ENCODE data around the gene TP53I13.

Gene TP53I13

DNA sequence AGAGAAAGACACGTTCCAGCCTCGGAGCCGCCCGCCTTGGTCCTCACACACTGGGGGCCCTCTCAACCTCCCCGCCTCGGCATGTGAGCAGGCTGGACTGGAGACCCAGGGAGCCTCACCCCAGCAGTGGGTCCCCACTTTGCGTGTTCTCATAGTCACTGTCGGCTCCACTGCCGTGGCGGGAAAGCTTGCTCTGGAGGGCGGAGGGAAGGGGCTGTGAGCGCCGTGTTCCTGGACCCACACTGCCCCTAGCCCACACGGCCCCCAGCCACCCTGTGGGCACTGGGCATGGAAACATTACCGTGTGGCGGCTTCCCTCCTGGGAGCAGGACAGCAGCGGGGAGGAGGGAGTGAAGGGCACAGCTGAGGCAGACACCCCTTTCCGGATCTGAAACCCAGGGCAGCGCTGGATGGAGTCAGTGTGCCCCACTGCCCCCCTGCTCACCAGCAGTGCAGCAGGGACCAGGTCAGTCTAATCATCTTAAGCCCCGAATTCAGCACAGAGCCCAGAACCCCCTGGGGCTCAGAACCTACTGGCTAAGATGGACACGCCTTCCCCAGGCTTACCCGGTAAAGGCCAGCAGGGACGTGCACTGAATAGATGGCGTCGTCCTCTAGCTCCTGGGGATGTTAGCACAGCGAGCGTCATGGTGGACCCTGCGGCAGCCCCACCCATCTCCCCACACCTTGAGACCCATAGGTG, 7.2 kb downstream of the TP53I13 start:
- Histone ChIP-seq H3K36me3 (ENCODE audit: control insufficient read depth, insufficient read depth, low read length) (peaks cover 55% of the 10 kb centered on the region), H3K4me3 (ENCODE audit: low read depth, low read length) (no peak overlapping the region), H3K9me3 (ENCODE audit: control insufficient read depth, insufficient read depth, low read depth, low read length) (no peaks in the 10 kb centered on the region), H3K27ac (ENCODE audit: low read depth, low read length) (no peak overlapping the region), H3K4me1 (ENCODE audit: control insufficient read depth, insufficient read depth, low read length) (peaks cover 8% of the 10 kb centered on the region; the same call in 1 of the 2 replicates), H3K27me3 (ENCODE audit: control insufficient read depth, insufficient read depth, low read length) (peaks cover 11% of the 10 kb centered on the region; the same call in 1 of the 2 replicates), H3K9ac (ENCODE audit: low read length) (no peak overlapping the region)

DNA sequence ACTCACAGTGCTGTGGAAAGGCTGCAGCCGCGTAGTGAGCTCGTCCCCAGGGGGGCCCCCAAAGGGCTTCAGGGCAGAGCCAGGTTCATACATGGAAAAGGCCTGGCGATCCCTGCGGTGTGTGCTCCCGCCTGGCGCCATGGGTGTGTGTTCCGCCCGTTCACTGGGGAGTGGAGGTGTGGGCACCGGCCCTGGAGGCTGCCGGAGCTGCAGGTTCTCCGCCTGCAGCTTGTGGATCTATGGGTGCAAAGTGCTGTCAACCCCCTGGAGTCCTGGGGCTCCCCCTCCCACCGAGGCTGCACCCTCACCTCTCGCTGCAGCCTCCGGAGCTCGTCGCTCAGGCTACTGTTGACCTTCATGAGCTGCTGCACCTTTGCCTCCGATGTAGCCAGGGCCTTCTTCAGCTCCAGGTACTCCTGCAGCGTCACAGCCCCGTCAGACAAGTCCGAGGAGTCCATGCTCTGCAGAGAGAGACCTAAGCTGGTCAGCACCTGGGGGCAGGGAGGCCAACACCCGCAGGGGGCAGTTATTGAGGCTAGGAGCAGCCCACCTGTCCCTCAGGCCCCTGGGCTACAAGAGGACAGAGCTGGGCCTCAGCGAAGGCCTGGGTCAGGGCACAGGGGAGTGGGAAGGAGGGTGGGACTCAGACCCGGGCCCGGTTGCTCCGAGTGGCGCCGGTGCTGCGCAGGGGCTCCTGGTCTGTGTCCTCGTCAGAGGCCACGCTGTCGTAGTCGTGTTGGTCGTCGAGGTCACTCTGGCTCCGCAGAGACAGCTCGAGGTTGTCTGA, 7.9 kb downstream of the TP53I13 start:
- Histone ChIP-seq H3K27ac (ENCODE audit: low read depth, low read length) (no peak overlapping the region), H3K9ac (ENCODE audit: low read length) (no peak overlapping the region), H3K4me3 (ENCODE audit: low read depth, low read length) (no peak overlapping the region), H3K4me1 (ENCODE audit: control insufficient read depth, insufficient read depth, low read length) (peaks cover 8% of the 10 kb centered on the region; the same call in 1 of the 2 replicates), H3K27me3 (ENCODE audit: control insufficient read depth, insufficient read depth, low read length) (peaks cover 8% of the 10 kb centered on the region; the same call in 1 of the 2 replicates), H3K9me3 (ENCODE audit: control insufficient read depth, insufficient read depth, low read depth, low read length) (no peaks in the 10 kb centered on the region), H3K36me3 (ENCODE audit: control insufficient read depth, insufficient read depth, low read length) (peaks cover 55% of the 10 kb centered on the region)

DNA sequence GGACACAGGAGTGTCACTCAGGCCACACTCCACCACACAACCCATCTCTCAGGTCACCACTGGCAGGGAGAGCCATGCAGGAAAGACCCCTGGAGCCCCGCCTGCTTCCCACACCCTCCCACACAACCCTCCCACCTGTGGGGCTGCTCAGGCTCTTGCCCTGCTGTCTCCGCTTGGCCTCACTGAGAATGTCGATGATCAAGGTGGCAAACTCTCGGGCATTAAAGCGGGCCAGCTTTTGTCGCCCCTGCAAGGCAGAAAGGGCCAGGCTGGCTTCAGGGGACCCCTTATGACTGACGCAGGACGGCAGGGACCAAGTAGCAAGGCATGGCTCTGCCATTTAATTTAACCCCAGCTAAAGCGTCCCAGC, 8.5 kb downstream of the TP53I13 start:
- peaks cover 8% of the 10 kb centered on the region; the same call in 1 of the 2 replicates for H3K4me1 ChIP-seq (ENCODE audit: control insufficient read depth, insufficient read depth, low read length)
- H3K9ac ChIP-seq (ENCODE audit: low read length): no peak overlapping the region
- H3K27ac ChIP-seq (ENCODE audit: low read depth, low read length): no peak overlapping the region
- H3K4me3 ChIP-seq (ENCODE audit: low read depth, low read length): no peak overlapping the region
- no peaks in the 10 kb centered on the region for H3K9me3 ChIP-seq (ENCODE audit: control insufficient read depth, insufficient read depth, low read depth, low read length)
- H3K36me3 ChIP-seq (ENCODE audit: control insufficient read depth, insufficient read depth, low read length): peaks cover 57% of the 10 kb centered on the region
- H3K27me3 ChIP-seq (ENCODE audit: control insufficient read depth, insufficient read depth, low read length): peaks cover 5% of the 10 kb centered on the region; the same call in 1 of the 2 replicates

DNA sequence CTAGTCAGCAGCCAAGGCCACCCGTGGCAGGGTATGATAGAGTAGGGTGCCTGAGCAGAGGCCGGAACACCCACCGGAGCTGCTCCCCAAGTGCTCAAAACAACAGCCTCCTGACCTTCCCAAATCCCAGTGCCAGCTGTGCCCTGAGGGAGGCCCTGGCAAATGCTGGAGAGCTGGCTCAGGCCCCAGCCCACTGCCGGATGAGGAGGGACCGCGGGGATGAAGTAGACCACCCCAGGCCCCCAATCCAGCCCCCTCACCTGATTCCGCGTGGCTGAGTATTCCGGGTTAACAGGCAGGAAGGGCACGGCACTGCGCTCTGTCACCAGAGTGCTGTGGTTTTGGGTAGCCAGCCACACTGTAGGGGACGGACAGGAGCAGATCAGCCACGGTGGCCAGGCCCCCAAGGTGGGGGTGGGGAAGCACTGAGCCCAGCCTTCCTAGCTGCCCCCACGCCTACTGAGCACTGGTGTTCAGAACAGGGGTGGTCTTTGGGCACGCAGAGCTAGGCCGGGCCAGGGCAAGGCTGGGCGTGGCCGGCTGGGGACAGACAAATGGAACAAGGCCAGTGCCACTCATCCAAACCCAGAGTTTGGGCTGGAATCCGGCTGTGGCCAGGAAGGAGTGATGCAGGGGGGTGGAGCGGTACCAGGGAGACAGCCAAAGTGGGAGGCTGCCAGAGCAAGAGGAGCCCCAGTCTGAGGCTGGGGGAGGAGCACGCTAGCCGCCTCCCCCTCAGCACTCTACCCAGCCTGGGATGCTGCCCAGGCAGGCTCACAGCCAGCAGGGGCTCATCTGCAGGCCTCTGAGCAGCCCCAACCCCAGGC, 9.1 kb downstream of the TP53I13 start:
- Histone ChIP-seq H3K9me3 (ENCODE audit: control insufficient read depth, insufficient read depth, low read depth, low read length) (no peaks in the 10 kb centered on the region), H3K4me1 (ENCODE audit: control insufficient read depth, insufficient read depth, low read length) (peaks cover 4% of the 10 kb centered on the region; the same call in 1 of the 2 replicates), H3K36me3 (ENCODE audit: control insufficient read depth, insufficient read depth, low read length) (peaks cover 63% of the 10 kb centered on the region), H3K27ac (ENCODE audit: low read depth, low read length) (no peak overlapping the region), H3K27me3 (ENCODE audit: control insufficient read depth, insufficient read depth, low read length) (no peaks in the 10 kb centered on the region), H3K4me3 (ENCODE audit: low read depth, low read length) (no peak overlapping the region), H3K9ac (ENCODE audit: low read length) (no peak overlapping the region)

DNA sequence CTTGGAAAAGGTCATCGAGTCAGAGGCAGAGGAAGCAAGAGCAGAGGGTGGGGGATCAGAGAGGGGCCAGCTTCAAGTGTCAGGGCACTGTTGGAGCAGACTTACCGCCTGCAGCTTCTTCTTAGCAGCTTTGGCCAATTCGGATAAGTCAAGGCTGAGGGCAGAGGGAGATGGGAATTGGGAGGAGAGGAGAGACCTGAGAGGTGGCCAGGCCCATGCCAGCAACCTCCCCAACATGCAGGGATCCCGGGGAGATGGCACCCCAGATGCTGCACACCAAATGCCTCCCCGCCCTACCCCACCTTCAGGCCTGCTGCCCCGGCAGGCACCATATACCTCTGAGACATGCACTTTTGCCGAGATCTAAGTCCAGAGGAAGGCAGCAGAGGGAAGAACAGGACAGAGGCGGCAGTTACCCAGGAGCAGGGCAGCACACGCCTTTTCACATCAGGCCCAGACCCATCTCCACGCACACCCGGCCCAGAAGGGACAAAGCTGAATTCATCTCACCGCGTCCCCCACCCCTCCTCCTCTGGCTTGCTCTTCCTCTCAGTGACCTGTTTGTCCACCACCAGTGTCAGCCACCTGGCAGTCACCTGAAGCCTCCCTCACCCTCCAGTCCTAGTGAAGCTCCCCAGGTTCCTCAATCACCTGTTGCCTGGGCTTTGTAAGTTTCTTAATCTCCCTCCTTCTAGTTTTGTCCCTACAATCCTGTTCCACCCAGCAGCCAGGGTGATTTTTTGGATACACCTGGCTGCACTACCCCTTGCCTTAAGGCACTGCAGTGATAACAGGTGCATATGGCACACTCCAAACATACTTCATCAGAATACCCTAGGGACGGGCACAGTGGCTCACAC, 10.4 kb downstream of the TP53I13 start:
- peaks cover under 1% of the 10 kb centered on the region; the same call in 1 of the 2 replicates for H3K4me1 ChIP-seq (ENCODE audit: control insufficient read depth, insufficient read depth, low read length)
- no peak overlapping the region for H3K27ac ChIP-seq (ENCODE audit: low read depth, low read length)
- 0 out of 2 replicates have a peak, but pooled peaks cover 5% of the 10 kb centered on the region for H3K9me3 ChIP-seq (ENCODE audit: control insufficient read depth, insufficient read depth, low read depth, low read length)
- no peaks in the 10 kb centered on the region for H3K27me3 ChIP-seq (ENCODE audit: control insufficient read depth, insufficient read depth, low read length)
- peaks cover 70% of the 10 kb centered on the region for H3K36me3 ChIP-seq (ENCODE audit: control insufficient read depth, insufficient read depth, low read length)
- no peak overlapping the region for H3K9ac ChIP-seq (ENCODE audit: low read length)
- H3K4me3 ChIP-seq (ENCODE audit: low read depth, low read length): no peak overlapping the region

DNA sequence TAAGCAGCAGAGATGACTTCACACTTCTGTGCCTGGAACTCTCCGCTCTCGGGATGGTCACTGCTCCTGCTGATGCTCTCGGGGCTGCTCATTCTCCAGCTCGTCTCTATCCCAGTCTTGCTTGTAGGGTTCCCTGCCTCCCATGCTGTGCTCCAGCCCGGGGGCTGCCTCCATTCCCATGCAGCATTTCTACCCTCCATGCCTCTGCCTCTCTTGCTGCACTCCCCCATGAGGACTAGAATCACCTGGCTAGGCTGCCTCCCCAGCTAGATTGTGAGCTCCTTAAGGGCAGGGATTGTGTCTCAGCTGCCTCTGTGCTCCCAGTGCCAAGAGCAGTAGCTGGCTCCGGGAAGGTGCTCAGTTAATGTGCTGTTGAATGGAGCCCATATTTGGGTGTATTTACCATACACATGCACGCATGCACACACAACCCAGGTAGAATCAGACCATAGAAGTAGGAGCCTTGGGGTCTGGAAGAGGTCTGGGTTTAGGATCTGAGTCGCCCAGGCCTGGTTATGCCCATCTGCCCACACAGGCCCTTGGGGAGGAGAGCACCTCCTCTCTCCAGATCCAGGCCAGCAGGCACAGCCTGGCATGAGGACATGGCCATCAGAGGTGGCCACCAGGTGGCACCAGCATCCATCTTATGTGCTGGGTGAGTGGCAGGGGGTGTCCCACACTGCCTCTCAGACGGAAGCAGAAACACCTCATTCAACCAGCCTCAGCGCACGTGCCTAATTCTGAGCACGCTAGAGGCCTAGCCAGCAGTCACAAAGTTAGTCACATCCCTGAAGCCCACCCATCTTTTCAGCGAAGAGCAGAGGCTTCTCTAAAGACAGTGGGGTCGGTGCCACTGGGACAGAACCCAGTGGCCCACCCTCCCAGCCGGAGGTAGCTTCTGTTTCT, 11.6 kb downstream of the TP53I13 start:
- no peaks in the 10 kb centered on the region for H3K27me3 ChIP-seq (ENCODE audit: control insufficient read depth, insufficient read depth, low read length)
- H3K4me1 ChIP-seq (ENCODE audit: control insufficient read depth, insufficient read depth, low read length): peaks cover 12% of the 10 kb centered on the region
- H3K36me3 ChIP-seq (ENCODE audit: control insufficient read depth, insufficient read depth, low read length): peaks cover 58% of the 10 kb centered on the region
- no peak overlapping the region for H3K4me3 ChIP-seq (ENCODE audit: low read depth, low read length)
- 0 out of 2 replicates have a peak, but pooled peaks cover 5% of the 10 kb centered on the region for H3K9me3 ChIP-seq (ENCODE audit: control insufficient read depth, insufficient read depth, low read depth, low read length)
- H3K27ac ChIP-seq (ENCODE audit: low read depth, low read length): no peak overlapping the region
- no peak overlapping the region for H3K9ac ChIP-seq (ENCODE audit: low read length)

DNA sequence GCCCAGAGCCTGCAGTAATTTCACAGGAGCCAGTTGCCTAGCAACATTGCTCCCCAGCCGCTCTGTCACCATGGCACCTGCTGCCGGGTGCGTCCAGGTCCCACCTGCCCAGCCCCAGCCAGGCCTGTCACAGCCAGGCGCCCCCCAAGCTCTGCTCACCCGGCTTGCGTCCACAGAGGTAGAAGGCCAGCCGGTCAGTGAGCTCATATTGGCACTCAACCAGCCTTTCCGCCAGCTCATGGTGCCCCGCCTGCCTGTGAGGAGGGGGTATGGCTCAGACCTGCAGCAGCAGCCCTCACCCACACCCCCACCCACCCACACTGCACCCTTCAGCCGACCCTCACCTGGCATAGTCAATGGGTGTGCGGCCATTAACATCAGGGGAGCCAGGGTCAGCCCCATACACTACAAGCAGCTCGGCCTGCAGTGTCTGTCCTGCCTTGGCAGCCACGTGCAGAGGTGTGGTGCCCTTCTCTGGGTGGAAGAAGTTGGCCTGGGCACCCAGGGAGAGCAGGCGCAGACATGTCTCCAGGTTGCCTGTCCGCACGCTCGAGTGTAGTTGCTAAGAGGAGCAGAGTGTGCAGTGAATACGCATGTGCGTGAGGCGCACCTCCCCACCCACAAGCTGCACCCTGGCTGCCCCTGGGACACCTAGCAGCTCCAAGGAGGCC, 13.2 kb downstream of the TP53I13 start:
- H3K4me3 ChIP-seq (ENCODE audit: low read depth, low read length): no peak overlapping the region
- H3K27ac ChIP-seq (ENCODE audit: low read depth, low read length): no peak overlapping the region
- H3K36me3 ChIP-seq (ENCODE audit: control insufficient read depth, insufficient read depth, low read length): peaks cover 42% of the 10 kb centered on the region
- H3K9me3 ChIP-seq (ENCODE audit: control insufficient read depth, insufficient read depth, low read depth, low read length): 0 out of 2 replicates have a peak, but pooled peaks cover 5% of the 10 kb centered on the region
- no peak overlapping the region for H3K9ac ChIP-seq (ENCODE audit: low read length)
- peaks cover 21% of the 10 kb centered on the region for H3K4me1 ChIP-seq (ENCODE audit: control insufficient read depth, insufficient read depth, low read length)
- no peaks in the 10 kb centered on the region for H3K27me3 ChIP-seq (ENCODE audit: control insufficient read depth, insufficient read depth, low read length)

DNA sequence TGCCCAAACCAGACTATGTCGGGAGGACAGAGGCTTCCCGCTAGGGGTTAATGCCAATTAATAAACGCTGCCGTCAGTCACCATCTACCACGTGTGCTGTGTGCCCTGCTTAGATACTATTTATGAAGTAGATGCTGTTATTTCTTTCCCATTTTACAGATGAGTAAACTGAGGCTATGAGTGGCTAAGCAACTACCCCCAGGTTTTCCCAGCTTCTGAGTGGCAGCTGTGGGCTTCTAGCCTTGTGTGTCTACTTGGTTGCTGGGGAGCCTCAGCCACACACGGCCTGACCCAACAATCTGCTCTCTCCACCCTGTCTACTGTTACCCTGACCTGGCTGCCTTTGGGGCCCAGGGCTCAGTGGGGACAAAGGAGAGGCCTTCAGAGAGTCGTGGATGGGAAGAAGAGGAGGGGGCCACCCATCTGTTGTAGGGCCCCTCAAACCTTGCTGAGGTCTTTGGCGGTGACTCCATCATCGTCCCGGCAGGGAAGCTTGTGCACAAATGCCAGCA, 13.8 kb downstream of the TP53I13 start:
- Histone ChIP-seq H3K9ac (ENCODE audit: low read length) (no peak overlapping the region), H3K4me1 (ENCODE audit: control insufficient read depth, insufficient read depth, low read length) (peaks cover 21% of the 10 kb centered on the region), H3K4me3 (ENCODE audit: low read depth, low read length) (no peak overlapping the region), H3K27me3 (ENCODE audit: control insufficient read depth, insufficient read depth, low read length) (no peaks in the 10 kb centered on the region), H3K27ac (ENCODE audit: low read depth, low read length) (no peak overlapping the region), H3K36me3 (ENCODE audit: control insufficient read depth, insufficient read depth, low read length) (peaks cover 36% of the 10 kb centered on the region), H3K9me3 (ENCODE audit: control insufficient read depth, insufficient read depth, low read depth, low read length) (0 out of 2 replicates have a peak, but pooled peaks cover 5% of the 10 kb centered on the region)

DNA sequence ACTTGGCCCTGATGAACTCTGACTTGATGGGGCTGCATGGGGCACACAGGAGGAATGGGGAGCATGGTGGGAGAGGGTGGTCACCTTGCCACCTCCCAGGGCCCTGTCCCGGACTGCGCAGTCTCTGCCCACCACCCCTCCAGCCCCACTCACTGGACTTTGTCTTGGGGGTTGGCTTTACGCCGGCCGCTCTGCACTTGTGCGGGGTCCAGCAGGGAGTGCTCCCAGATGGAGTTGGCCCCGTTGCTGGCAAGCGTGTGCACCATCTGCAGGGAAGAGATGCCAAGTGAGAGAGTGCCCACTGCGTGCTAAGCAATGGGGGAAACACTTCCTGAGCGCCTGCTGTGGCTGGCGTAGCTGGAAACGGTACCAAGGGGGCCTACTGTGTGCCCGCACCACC, 14.3 kb downstream of the TP53I13 start:
- Histone ChIP-seq H3K4me1 (ENCODE audit: control insufficient read depth, insufficient read depth, low read length) (peaks cover 22% of the 10 kb centered on the region), H3K9me3 (ENCODE audit: control insufficient read depth, insufficient read depth, low read depth, low read length) (0 out of 2 replicates have a peak, but pooled peaks cover 5% of the 10 kb centered on the region), H3K9ac (ENCODE audit: low read length) (no peak overlapping the region), H3K36me3 (ENCODE audit: control insufficient read depth, insufficient read depth, low read length) (peaks cover 32% of the 10 kb centered on the region), H3K27me3 (ENCODE audit: control insufficient read depth, insufficient read depth, low read length) (no peaks in the 10 kb centered on the region), H3K27ac (ENCODE audit: low read depth, low read length) (no peak overlapping the region), H3K4me3 (ENCODE audit: low read depth, low read length) (no peak overlapping the region)
